K562 (cell line): ENCODE measurements around the gene CACNA1I. TPM values are rescaled to one million over a fixed set of nuclear protein-coding genes. Genes with fewer than 3 reads are reported as not detected.

ENCODE experiments used
- ATAC-seq: fragments of 200-7000 bp; cut with Tn5 transposase; 3 replicates; pipeline ENCODE4 v1.9.1; 2020; ENCODE audit warnings: moderate library complexity
- BruUV-seq: library from RNA; stranded (reverse); fragments of 400-500 nt; replicated peaks from 2 replicates; lab custom pipeline; 2021; lab: Mats Ljungman, UMichigan
- CTCF ChIA-PET: fragments of 300-600 bp; formaldehyde crosslinking; extraction: SDS; loops from one replicate; lab custom pipeline; 2021; ENCODE audit warnings: low intra/inter-chr PET ratio; lab: Yijun Ruan, JAX
- POLR2A ChIA-PET: fragments of 300-600, 350-650 bp; sonication (Branson Sonifier 250); formaldehyde crosslinking; extraction: SDS; loops from one replicate; lab custom pipeline; 2021; ENCODE audit warnings: antibody characterized with exemption, inconsistent platforms; lab: Yijun Ruan, JAX
- DNase-seq, 4 experiments: peaks; one replicate each; pipeline versions ENCODE4 v3.0.0 to v3.0.0-alpha.2; 2011 to 2018; ENCODE audit warnings: low spot score in 3 of 4, mixed read lengths in 3 of 4; ENCODE audit errors: extremely low read depth in 1 of 4
- FAIRE-seq: peaks from 2 replicates; lab custom pipeline; 2011; peaks lifted over from hg19 to GRCh38; lab: Jason Lieb, UNC
- H2AFZ ChIP-seq: 2 replicates; pipeline ENCODE4 v1.6.0; 2011; ENCODE audit warnings: low read depth, low read length, control low read depth, inconsistent platforms
- H3K27ac ChIP-seq: fragments of 200-600 bp; 3 replicates; pipeline ENCODE4 v1.8.0; 2011; ENCODE audit warnings: low read depth, mild to moderate bottlenecking, control low read depth, inconsistent platforms, low read length, moderate library complexity, mixed read lengths; ENCODE audit errors: extremely low read depth
- H3K27me3 ChIP-seq, 2 experiments: fragments of 300-600 bp in 1 of 2; 2 replicates in 1 of 2; 3 replicates in 1 of 2; pipeline versions ENCODE4 v1.6.0 to v1.8.0; 2011; ENCODE audit warnings: inconsistent platforms in 2 of 2, low read length in 2 of 2, mild to moderate bottlenecking in 1 of 2, mixed read lengths in 1 of 2, moderate library complexity in 1 of 2; ENCODE audit not compliant: control insufficient read depth in 2 of 2, insufficient read depth in 2 of 2
- H3K36me3 ChIP-seq: fragments of 300-600 bp; 3 replicates; pipeline ENCODE4 v1.8.0; 2011; ENCODE audit warnings: mild to moderate bottlenecking, low read length, inconsistent platforms; ENCODE audit not compliant: control insufficient read depth, insufficient read depth
- H3K4me1 ChIP-seq, 2 experiments: fragments of 200-600 bp in 1 of 2; replicated peaks in 1 of 2; 2 replicates in 1 of 2; 3 replicates in 1 of 2; pipeline versions ENCODE4 v1.5.1 to v1.8.0; 2011; ENCODE audit warnings: inconsistent platforms in 2 of 2, low read length in 2 of 2, mild to moderate bottlenecking in 1 of 2, mixed read lengths in 1 of 2, moderate library complexity in 1 of 2; ENCODE audit not compliant: control insufficient read depth in 2 of 2, insufficient read depth in 2 of 2
- H3K4me2 ChIP-seq: 2 replicates; pipeline ENCODE4 v1.6.1; 2011; ENCODE audit warnings: low read length, control low read depth, inconsistent platforms, mixed read lengths; ENCODE audit not compliant: insufficient read depth
- H3K4me3 ChIP-seq: fragments of 200-600 bp; sonication (generic), shearing (Covaris generic); 2 replicates; pipeline ENCODE4 v1.5.1; 2016; ENCODE audit warnings: control low read depth, inconsistent platforms
- H3K79me2 ChIP-seq: fragments of 200-600 bp; 3 replicates; pipeline ENCODE4 v1.8.0; 2011; ENCODE audit warnings: low read length, inconsistent platforms; ENCODE audit not compliant: control insufficient read depth, insufficient read depth
- H3K9ac ChIP-seq, 2 experiments: 2 replicates each; pipeline versions ENCODE4 v1.6.0 to v1.6.1; 2011; ENCODE audit warnings: low read depth in 2 of 2, low read length in 2 of 2, control low read depth in 1 of 2, inconsistent platforms in 1 of 2, mild to moderate bottlenecking in 1 of 2, mixed read lengths in 1 of 2; ENCODE audit not compliant: insufficient read depth in 1 of 2
- H3K9me1 ChIP-seq: one replicate; pipeline ENCODE4 v1.6.0; 2011; ENCODE audit warnings: inconsistent platforms, mild to moderate bottlenecking, low read length, moderate library complexity; ENCODE audit not compliant: control insufficient read depth, insufficient read depth
- H3K9me3 ChIP-seq: replicated peaks from 2 replicates; pipeline ENCODE4 v1.5.1; 2011; ENCODE audit warnings: low read depth, low read length, inconsistent platforms; ENCODE audit not compliant: control insufficient read depth, insufficient read depth
- H4K20me1 ChIP-seq: replicated peaks from 2 replicates; pipeline ENCODE4 v1.6.1; 2011; ENCODE audit warnings: low read length, inconsistent platforms, mixed read lengths; ENCODE audit not compliant: control insufficient read depth, insufficient read depth
- CBFA2T3 ChIP-seq: fragments of 450-650 bp; IDR thresholded peaks from 2 replicates; pipeline ENCODE4 v1.6.1; 2017
- ESRRA ChIP-seq: fragments of 450-650 bp; IDR thresholded peaks from 2 replicates; pipeline ENCODE4 v1.6.1; 2014; ENCODE audit warnings: low read depth, mild to moderate bottlenecking, moderate library complexity, borderline replicate concordance
- GTF2F1 ChIP-seq: IDR thresholded peaks from 2 replicates; pipeline ENCODE4 v1.6.1; 2011; ENCODE audit warnings: low read depth, low read length, improper control_type of control experiment
- KDM1A ChIP-seq, 2 experiments: fragments of 450-650 bp; IDR thresholded peaks; 2 replicates each; pipeline ENCODE4 v1.6.1; 2016; ENCODE audit warnings: mild to moderate bottlenecking in 2 of 2
- RAD21 ChIP-seq, 2 experiments: fragments of 250-450 bp in 1 of 2; fragments of 450-650 bp in 1 of 2; sonication (Bioruptor Pico) in 1 of 2; formaldehyde crosslinking in 1 of 2; IDR thresholded peaks in 1 of 2; conservative IDR thresholded peaks in 1 of 2; 2 replicates each; pipeline versions ENCODE4 v1.4.0 to v1.8.0; 2020 to 2022; ENCODE audit warnings: mild to moderate bottlenecking in 2 of 2, moderate library complexity in 1 of 2
- RBM25 ChIP-seq: fragments of 200-400 bp; formaldehyde crosslinking; IDR thresholded peaks from 2 replicates; pipeline ENCODE4 v1.6.1; 2018; ENCODE audit warnings: low read length, low read depth, moderate library complexity; ENCODE audit not compliant: severe bottlenecking
- RCOR1 ChIP-seq, 2 experiments: IDR thresholded peaks; 2 replicates each; pipeline ENCODE4 v1.6.1; 2012; ENCODE audit warnings: low read depth in 2 of 2, low read length in 2 of 2, borderline replicate concordance in 1 of 2, improper control_type of control experiment in 1 of 2
- TCF3 ChIP-seq: sonication (generic); formaldehyde crosslinking; IDR thresholded peaks from 2 replicates; pipeline ENCODE4 v1.4.0; 2020; ENCODE audit warnings: mild to moderate bottlenecking, missing genetic modification reagents
- ZFP30 ChIP-seq: fragments of 250-450 bp; sonication (Bioruptor Pico); IDR thresholded peaks from 2 replicates; pipeline ENCODE4 v1.8.0; 2022; ENCODE audit warnings: moderate library complexity, mild to moderate bottlenecking, inconsistent platforms, borderline replicate concordance
- WGBS: fragments of 100-300 bp; shearing (Covaris generic); methylation state at CpG from one replicate; pipeline ENCODE4 v1.1.6; 2016; ENCODE audit warnings: low coverage, mixed read lengths; ENCODE audit not compliant: insufficient coverage; ENCODE audit errors: missing lambda C conversion rate; 5-methylcytosine and 5-hydroxymethylcytosine counted together
- in situ Hi-C: fragments of 300-500 bp; cut with MboI; formaldehyde crosslinking; loops from 4 replicates; pipeline ENCODE4 v1.15.0; 2018; ENCODE audit warnings: inconsistent platforms, mixed read lengths
- intact Hi-C: fragments of 100-400 bp; cut with micrococcal nuclease; formaldehyde crosslinking; loops from 2 replicates; pipeline ENCODE4 v1.14.2; 2022
- polyA plus RNA-seq, 8 experiments: library from polyadenylated mRNA; depleted of rRNA in 4 of 8; stranded (reverse) in 5 of 8; unstranded in 3 of 8; fragments of >200 nt; fragmentation: Nextera tagmentation in 2 of 8; fragmentation: Illumina TruSeq in 1 of 8; extraction: Ambion mirVana in 2 of 8; extraction: Trizol in 1 of 8; gene quantifications; 2 replicates each; pipeline versions ENCODE4 v1.2.1 to v1.2.3, GENCODE V29; 2011 to 2014; ENCODE audit warnings: inconsistent platforms in 1 of 8, missing spikeins in 1 of 8
- total RNA-seq, 7 experiments: library from RNA; depleted of rRNA in 6 of 7; stranded (reverse); fragments of >200 nt in 6 of 7; fragmentation: Illumina TruSeq in 2 of 7; extraction: Trizol in 2 of 7; gene quantifications; 2 replicates each; pipeline versions ENCODE4 v1.2.1 to v1.2.3, GENCODE V29; 2011 to 2021; ENCODE audit warnings: low replicate concordance in 1 of 7
- TF ChIP-seq, protein P1 (sequence below), 3 experiments: IDR thresholded peaks in 2 of 3; conservative IDR thresholded peaks in 1 of 3; 2 replicates each; pipeline ENCODE4 v1.5.1; 2011 to 2012; ENCODE audit warnings: low read length in 3 of 3, mild to moderate bottlenecking in 3 of 3, control low read depth in 2 of 3, improper control_type of control experiment in 1 of 3, inconsistent platforms in 1 of 3, low read depth in 1 of 3, mixed read lengths in 1 of 3, moderate library complexity in 1 of 3; ENCODE audit not compliant: insufficient read depth in 2 of 3

CACNA1I gene
- total and polyA plus RNA-seq, 9 of the 15 experiments (the other 6 are each of a cell fraction or from before 2014, with no cell fraction given) = 0.01 to 0.79 (median 0.32) TPM; not detected in 1

DNA sequence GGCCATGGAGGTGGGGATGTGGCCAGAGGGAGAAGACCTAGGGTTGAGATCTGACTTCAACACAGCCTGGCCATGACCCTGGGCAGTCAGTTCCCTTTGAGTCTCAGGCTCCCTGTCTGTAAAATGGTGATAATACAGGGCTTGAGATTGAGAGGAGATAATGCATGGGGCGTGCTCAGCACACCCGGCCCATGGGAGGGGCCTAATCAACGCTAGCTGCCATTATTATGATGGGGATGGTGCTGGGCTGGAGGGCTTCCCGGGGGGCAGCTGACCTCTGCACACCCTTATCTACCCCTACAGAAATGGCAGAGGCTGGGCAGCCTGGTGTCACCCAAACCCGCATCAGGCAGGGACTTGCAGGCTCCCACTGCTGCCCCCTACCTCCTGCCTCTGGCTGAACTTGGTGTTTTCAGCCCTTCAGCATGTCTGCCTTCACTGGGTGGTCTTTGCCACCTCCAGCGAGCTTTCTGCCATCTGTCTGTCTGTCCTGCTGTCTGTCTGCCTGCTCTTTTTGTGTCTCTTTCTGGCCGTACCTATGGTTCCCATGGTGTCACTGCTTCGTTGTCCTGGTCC is 84.5 kb downstream of the CACNA1I start:
- peak; percentile 87 for ATAC-seq
- peak; percentile 26 to 64 (median 41) for DNase-seq
- peak overlapping the region; percentile 56; the same call in 1 of the 2 replicates for H3K4me2 ChIP-seq
- H3K4me1 ChIP-seq = peaks cover 14 to 42% of the 10 kb centered on the region in 2 experiments; a peak in 4 of 5 replicates
- H4K20me1 ChIP-seq = no peaks in the 10 kb centered on the region
- FAIRE-seq = peak; percentile 42
- in situ Hi-C loops (no loop called here), intact Hi-C loops (no loop called here)
- H3K79me2 ChIP-seq = no peaks in the 10 kb centered on the region
- POLR2A ChIA-PET = interaction anchor here (0.6 to 1.3 kb wide), 3 partner anchors 9 to 273 kb away, joined by 3 to 5 read pairs (median 4); no protein-coding TSS in a partner anchor
- WGBS = 13% methylated on average over 8 of the region's 8 CpGs
- no peak overlapping the region for H3K27ac ChIP-seq
- no peak overlapping the region for H2AFZ ChIP-seq
- no peak overlapping the region for H3K9ac ChIP-seq
- no peaks in the 10 kb centered on the region for H3K36me3 ChIP-seq
- TF ChIP-seq KDM1A (IDR thresholded peaks at IDR 0.05) (peak in 1 of 2 experiments; percentile 26; a peak in 2 of 4 replicates), ESRRA (0 out of 2 replicates have a peak, but pooled peaks have one; percentile 40), GTF2F1 (no peak), RCOR1 (IDR thresholded peaks at IDR 0.05; ENCODE audit: borderline replicate concordance in 1 of 2, low read depth in 2 of 2, low read length in 2 of 2) (peak in 1 of 2 experiments; percentile 39; a peak in 1 of 4 replicates), ZFP30 (CRISPR knock-in tag) (no peak), RAD21 (CRISPR knock-in tag; conservative IDR thresholded peaks at IDR 0.05 in 1 of 2, IDR thresholded peaks at IDR 0.05 in 1 of 2) (peak in 1 of 2 experiments; percentile 34; a peak in 2 of 4 replicates), RBM25 (peak; percentile 44), TCF3 (peak; percentile 20; the same call in 1 of the 2 replicates), CBFA2T3 (peak; percentile 28; the same call in 1 of the 2 replicates)
- TF ChIP-seq, protein P1, sequence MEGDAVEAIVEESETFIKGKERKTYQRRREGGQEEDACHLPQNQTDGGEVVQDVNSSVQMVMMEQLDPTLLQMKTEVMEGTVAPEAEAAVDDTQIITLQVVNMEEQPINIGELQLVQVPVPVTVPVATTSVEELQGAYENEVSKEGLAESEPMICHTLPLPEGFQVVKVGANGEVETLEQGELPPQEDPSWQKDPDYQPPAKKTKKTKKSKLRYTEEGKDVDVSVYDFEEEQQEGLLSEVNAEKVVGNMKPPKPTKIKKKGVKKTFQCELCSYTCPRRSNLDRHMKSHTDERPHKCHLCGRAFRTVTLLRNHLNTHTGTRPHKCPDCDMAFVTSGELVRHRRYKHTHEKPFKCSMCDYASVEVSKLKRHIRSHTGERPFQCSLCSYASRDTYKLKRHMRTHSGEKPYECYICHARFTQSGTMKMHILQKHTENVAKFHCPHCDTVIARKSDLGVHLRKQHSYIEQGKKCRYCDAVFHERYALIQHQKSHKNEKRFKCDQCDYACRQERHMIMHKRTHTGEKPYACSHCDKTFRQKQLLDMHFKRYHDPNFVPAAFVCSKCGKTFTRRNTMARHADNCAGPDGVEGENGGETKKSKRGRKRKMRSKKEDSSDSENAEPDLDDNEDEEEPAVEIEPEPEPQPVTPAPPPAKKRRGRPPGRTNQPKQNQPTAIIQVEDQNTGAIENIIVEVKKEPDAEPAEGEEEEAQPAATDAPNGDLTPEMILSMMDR (IDR thresholded peaks at IDR 0.05 in 2 of 3, conservative IDR thresholded peaks at IDR 0.05 in 1 of 3; ENCODE audit: insufficient read depth in 2 of 3, low read depth in 1 of 3, low read length in 3 of 3) = peak; percentile 38 to 58 (median 47); a peak in 3 of 6 replicates
- CTCF ChIA-PET = no interaction called here
- no peaks in the 10 kb centered on the region for H3K27me3 ChIP-seq
- H3K4me3 ChIP-seq = no peak overlapping the region
- H3K9me1 ChIP-seq = no peaks in the 10 kb centered on the region
- no TSS peak for BruUV-seq
- H3K9me3 ChIP-seq = no peaks in the 10 kb centered on the region
